Panc1 (cell line): ENCODE measurements around the gene MYO7B. TPM values are rescaled to one million over a fixed set of nuclear protein-coding genes. Genes with fewer than 3 reads are reported as not detected.

Experiments
- ATAC-seq: fragments of 200-7000 bp; cut with Tn5 transposase; 2 replicates; pipeline ENCODE4 v1.9.1; 2020; ENCODE audit warnings: mild to moderate bottlenecking, moderate library complexity
- BruUV-seq: library from RNA; stranded (reverse); fragments of 400-500 nt; replicated peaks from 2 replicates; lab custom pipeline; 2021; lab: Mats Ljungman, UMichigan
- CTCF ChIA-PET: fragments of 300-600 bp; sonication (Branson Sonifier 250); formaldehyde crosslinking; loops from one replicate; lab custom pipeline; 2022; ENCODE audit warnings: antibody characterized with exemption; lab: Charles Lee
- POLR2A ChIA-PET: fragments of 300-600 bp; sonication (Branson Sonifier 250); formaldehyde crosslinking; loops from one replicate; lab custom pipeline; 2022; ENCODE audit warnings: antibody characterized with exemption; lab: Charles Lee
- DNase-seq: peaks from one replicate; pipeline ENCODE4 v3.0.0-alpha.2; 2010; ENCODE audit warnings: low read depth, low spot score
- H3K27ac ChIP-seq: 2 replicates; pipeline ENCODE4 v1.5.1; 2011; ENCODE audit warnings: mild to moderate bottlenecking, low read length, inconsistent platforms
- H3K27me3 ChIP-seq: fragments of 200-500 bp; sonication (Bioruptor generic); 2 replicates; pipeline ENCODE4 v1.6.0; 2014; ENCODE audit warnings: low read length, inconsistent platforms; ENCODE audit not compliant: control insufficient read depth, insufficient read depth
- H3K36me3 ChIP-seq: fragments of 200-500 bp; sonication (Bioruptor generic); 2 replicates; pipeline ENCODE4 v1.5.1; 2014; ENCODE audit warnings: inconsistent platforms, mild to moderate bottlenecking, low read length, moderate library complexity; ENCODE audit not compliant: control insufficient read depth, insufficient read depth
- H3K4me1 ChIP-seq: 2 replicates; pipeline ENCODE4 v1.5.1; 2011; ENCODE audit warnings: inconsistent platforms, mild to moderate bottlenecking, low read length, moderate library complexity; ENCODE audit not compliant: control insufficient read depth, insufficient read depth
- H3K4me3 ChIP-seq, 2 experiments: 2 replicates each; pipeline ENCODE4 v1.5.1; 2011 to 2012; ENCODE audit warnings: low read depth in 2 of 2, low read length in 2 of 2, mild to moderate bottlenecking in 2 of 2, inconsistent platforms in 1 of 2, moderate library complexity in 1 of 2
- H3K9me3 ChIP-seq: fragments of 200-500 bp; sonication (Bioruptor generic); 2 replicates; pipeline ENCODE4 v1.5.1; 2014; ENCODE audit warnings: low read depth, mild to moderate bottlenecking, inconsistent platforms, low read length, moderate library complexity; ENCODE audit not compliant: control insufficient read depth, insufficient read depth
- POLR2AphosphoS5 ChIP-seq: IDR thresholded peaks from 2 replicates; pipeline ENCODE4 v1.6.1; 2012; ENCODE audit warnings: mild to moderate bottlenecking, low read depth, low read length, moderate library complexity
- SIN3A ChIP-seq: IDR thresholded peaks from 2 replicates; pipeline ENCODE4 v1.6.1; 2012; ENCODE audit warnings: low read depth, mild to moderate bottlenecking, low read length, moderate library complexity, borderline replicate concordance; ENCODE audit not compliant: insufficient read depth
- TCF7L2 ChIP-seq: IDR thresholded peaks from 2 replicates; pipeline ENCODE4 v1.6.1; 2011; ENCODE audit warnings: mild to moderate bottlenecking, low read depth, low read length, inconsistent platforms
- in situ Hi-C: cut with HindIII; loops from 2 replicates; pipeline ENCODE4 v1.10.0; 2016; ENCODE audit warnings: low sequenced_read_pairs, low pct_unique_long_range_greater_than_20kb
- intact Hi-C: fragments of 100-400 bp; cut with micrococcal nuclease; formaldehyde crosslinking; loops from one replicate; pipeline ENCODE4 v1.10.0; 2022; ENCODE audit not compliant: unreplicated experiment
- total RNA-seq: library from RNA; stranded (reverse); gene quantifications from one replicate; pipeline ENCODE4 v1.2.1, GENCODE V29; 2021; ENCODE audit not compliant: unreplicated experiment
- TF ChIP-seq, protein P1 (sequence below): fragments of 450-650 bp; IDR thresholded peaks from 2 replicates; pipeline ENCODE4 v1.5.1; 2017; ENCODE audit warnings: mild to moderate bottlenecking
- TF ChIP-seq, protein P2 (sequence below), 2 experiments: IDR thresholded peaks; 2 replicates each; pipeline ENCODE4 v1.6.1; 2011 to 2012; ENCODE audit warnings: low read depth in 2 of 2, control low read depth in 1 of 2, low read length in 1 of 2, mild to moderate bottlenecking in 1 of 2, moderate library complexity in 1 of 2; ENCODE audit not compliant: insufficient read depth in 1 of 2

Gene MYO7B
- total RNA-seq, 1 experiment from 2014 or later = 0.15 TPM

DNA sequence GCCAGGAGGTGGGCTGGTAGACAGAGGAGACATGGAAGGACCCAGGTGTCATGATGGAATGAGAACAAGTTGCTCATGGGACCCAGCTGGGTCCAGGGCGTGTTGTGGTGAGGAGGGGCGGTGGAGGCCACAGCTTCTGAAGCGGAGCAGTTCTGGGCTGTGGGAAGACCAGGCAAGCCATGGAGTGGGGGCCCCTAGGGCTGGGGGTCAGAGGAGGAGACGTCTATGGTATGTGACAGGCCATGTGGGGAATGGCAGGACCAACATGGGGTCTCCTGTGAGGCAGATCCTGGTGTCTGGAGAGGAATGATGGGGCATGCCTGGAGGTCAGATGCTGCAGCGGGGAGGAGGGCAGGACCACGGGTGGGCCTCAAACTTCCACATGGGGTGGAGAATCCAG lies 16.9 kb downstream of the MYO7B start:
- H3K4me1 ChIP-seq = no peaks in the 10 kb centered on the region
- H3K36me3 ChIP-seq = no peaks in the 10 kb centered on the region
- intact Hi-C loops = no loop called here
- peaks cover 11% of the 10 kb centered on the region for H3K27me3 ChIP-seq
- CTCF ChIA-PET = no interaction called here
- H3K4me3 ChIP-seq = no peak overlapping the region
- in situ Hi-C loops = no loop called here
- ATAC-seq (no peak), DNase-seq (no peak)
- no peak overlapping the region for H3K27ac ChIP-seq
- no TSS peak for BruUV-seq
- H3K9me3 ChIP-seq = no peaks in the 10 kb centered on the region
- POLR2A ChIA-PET = interaction anchor here (0.6 kb wide), 1 partner anchor 117 kb away, joined by 3 read pairs; no protein-coding TSS in a partner anchor
- TF ChIP-seq, protein P1, sequence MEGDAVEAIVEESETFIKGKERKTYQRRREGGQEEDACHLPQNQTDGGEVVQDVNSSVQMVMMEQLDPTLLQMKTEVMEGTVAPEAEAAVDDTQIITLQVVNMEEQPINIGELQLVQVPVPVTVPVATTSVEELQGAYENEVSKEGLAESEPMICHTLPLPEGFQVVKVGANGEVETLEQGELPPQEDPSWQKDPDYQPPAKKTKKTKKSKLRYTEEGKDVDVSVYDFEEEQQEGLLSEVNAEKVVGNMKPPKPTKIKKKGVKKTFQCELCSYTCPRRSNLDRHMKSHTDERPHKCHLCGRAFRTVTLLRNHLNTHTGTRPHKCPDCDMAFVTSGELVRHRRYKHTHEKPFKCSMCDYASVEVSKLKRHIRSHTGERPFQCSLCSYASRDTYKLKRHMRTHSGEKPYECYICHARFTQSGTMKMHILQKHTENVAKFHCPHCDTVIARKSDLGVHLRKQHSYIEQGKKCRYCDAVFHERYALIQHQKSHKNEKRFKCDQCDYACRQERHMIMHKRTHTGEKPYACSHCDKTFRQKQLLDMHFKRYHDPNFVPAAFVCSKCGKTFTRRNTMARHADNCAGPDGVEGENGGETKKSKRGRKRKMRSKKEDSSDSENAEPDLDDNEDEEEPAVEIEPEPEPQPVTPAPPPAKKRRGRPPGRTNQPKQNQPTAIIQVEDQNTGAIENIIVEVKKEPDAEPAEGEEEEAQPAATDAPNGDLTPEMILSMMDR = no peak
- TF ChIP-seq, protein P2, sequence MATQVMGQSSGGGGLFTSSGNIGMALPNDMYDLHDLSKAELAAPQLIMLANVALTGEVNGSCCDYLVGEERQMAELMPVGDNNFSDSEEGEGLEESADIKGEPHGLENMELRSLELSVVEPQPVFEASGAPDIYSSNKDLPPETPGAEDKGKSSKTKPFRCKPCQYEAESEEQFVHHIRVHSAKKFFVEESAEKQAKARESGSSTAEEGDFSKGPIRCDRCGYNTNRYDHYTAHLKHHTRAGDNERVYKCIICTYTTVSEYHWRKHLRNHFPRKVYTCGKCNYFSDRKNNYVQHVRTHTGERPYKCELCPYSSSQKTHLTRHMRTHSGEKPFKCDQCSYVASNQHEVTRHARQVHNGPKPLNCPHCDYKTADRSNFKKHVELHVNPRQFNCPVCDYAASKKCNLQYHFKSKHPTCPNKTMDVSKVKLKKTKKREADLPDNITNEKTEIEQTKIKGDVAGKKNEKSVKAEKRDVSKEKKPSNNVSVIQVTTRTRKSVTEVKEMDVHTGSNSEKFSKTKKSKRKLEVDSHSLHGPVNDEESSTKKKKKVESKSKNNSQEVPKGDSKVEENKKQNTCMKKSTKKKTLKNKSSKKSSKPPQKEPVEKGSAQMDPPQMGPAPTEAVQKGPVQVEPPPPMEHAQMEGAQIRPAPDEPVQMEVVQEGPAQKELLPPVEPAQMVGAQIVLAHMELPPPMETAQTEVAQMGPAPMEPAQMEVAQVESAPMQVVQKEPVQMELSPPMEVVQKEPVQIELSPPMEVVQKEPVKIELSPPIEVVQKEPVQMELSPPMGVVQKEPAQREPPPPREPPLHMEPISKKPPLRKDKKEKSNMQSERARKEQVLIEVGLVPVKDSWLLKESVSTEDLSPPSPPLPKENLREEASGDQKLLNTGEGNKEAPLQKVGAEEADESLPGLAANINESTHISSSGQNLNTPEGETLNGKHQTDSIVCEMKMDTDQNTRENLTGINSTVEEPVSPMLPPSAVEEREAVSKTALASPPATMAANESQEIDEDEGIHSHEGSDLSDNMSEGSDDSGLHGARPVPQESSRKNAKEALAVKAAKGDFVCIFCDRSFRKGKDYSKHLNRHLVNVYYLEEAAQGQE (IDR thresholded peaks at IDR 0.05; ENCODE audit: insufficient read depth in 1 of 2, low read depth in 2 of 2, low read length in 1 of 2) = no peak
- TF ChIP-seq SIN3A (no peak), POLR2AphosphoS5 (no peak), TCF7L2 (no peak)

- in situ Hi-C loops = no loop called here
- TF ChIP-seq, protein P1 = no peak
- TF ChIP-seq, protein P2 (IDR thresholded peaks at IDR 0.05; ENCODE audit: insufficient read depth in 1 of 2, low read depth in 2 of 2, low read length in 1 of 2) = no peak
- no peak for TF ChIP-seq TCF7L2
- TF ChIP-seq SIN3A = no peak
- no peak for TF ChIP-seq POLR2AphosphoS5
- Histone ChIP-seq H3K36me3 (no peaks in the 10 kb centered on the region), H3K27ac (no peak overlapping the region), H3K9me3 (no peaks in the 10 kb centered on the region), H3K27me3 (peaks cover 10% of the 10 kb centered on the region), H3K4me1 (no peaks in the 10 kb centered on the region), H3K4me3 (no peak overlapping the region)
- DNase-seq (no peak), ATAC-seq (no peak)
- POLR2A ChIA-PET = no interaction called here
- intact Hi-C loops = no loop called here
- CTCF ChIA-PET = no interaction called here
- BruUV-seq = no TSS peak
These were observed 17.4 kb downstream of the MYO7B start for GRCh38 chr2:127552846-127553245.
